GM23338 (cell line): ENCODE results near the gene BRICD5. TPM values are rescaled to one million over a fixed set of nuclear protein-coding genes. Genes with fewer than 3 reads are reported as not detected.

Experiments
- ATAC-seq: fragments of 200-7000 bp; cut with Tn5 transposase; 3 replicates; pipeline ENCODE4 v1.9.1; 2020
- DNase-seq: peaks from one replicate; pipeline ENCODE4 v3.0.0-alpha.2; 2015; ENCODE audit warnings: low spot score
- H2AFZ ChIP-seq: fragments of 200-600 bp; sonication (generic); 2 replicates; pipeline ENCODE4 v1.8.0; 2016; ENCODE audit warnings: antibody characterized with exemption, mild to moderate bottlenecking, moderate library complexity
- H3F3A ChIP-seq: fragments of 200-600 bp; sonication (generic); replicated peaks from 2 replicates; pipeline ENCODE4 v1.8.0; 2017; ENCODE audit warnings: antibody characterized with exemption, mixed run types, low read depth
- H3K27ac ChIP-seq: fragments of 200-600 bp; sonication (generic); 2 replicates; pipeline ENCODE4 v1.6.1; 2016; ENCODE audit warnings: low read depth
- H3K27me3 ChIP-seq: fragments of 200-600 bp; sonication (generic); 2 replicates; pipeline ENCODE4 v1.8.0; 2016; ENCODE audit warnings: mild to moderate bottlenecking, mixed run types, moderate library complexity; ENCODE audit not compliant: insufficient read depth
- H3K36me3 ChIP-seq: fragments of 200-600 bp; sonication (generic); 2 replicates; pipeline ENCODE4 v1.8.0; 2016; ENCODE audit warnings: mild to moderate bottlenecking; ENCODE audit not compliant: insufficient read depth
- H3K4me1 ChIP-seq: fragments of 200-600 bp; sonication (generic); 2 replicates; pipeline ENCODE4 v1.8.0; 2016; ENCODE audit warnings: mild to moderate bottlenecking, moderate library complexity; ENCODE audit not compliant: insufficient read depth
- H3K4me2 ChIP-seq: fragments of 200-600 bp; sonication (generic); 2 replicates; pipeline ENCODE4 v1.7.1; 2017; ENCODE audit warnings: mixed run types
- H3K4me3 ChIP-seq: fragments of 200-600 bp; sonication (generic); 2 replicates; pipeline ENCODE4 v1.6.1; 2016; ENCODE audit warnings: mixed run types
- H3K79me2 ChIP-seq: fragments of 200-600 bp; sonication (generic); replicated peaks from 2 replicates; pipeline ENCODE4 v1.8.0; 2017; ENCODE audit warnings: mild to moderate bottlenecking; ENCODE audit not compliant: insufficient read depth
- H3K9me2 ChIP-seq: fragments of 200-600 bp; sonication (generic); 2 replicates; pipeline ENCODE4 v1.8.0; 2017; ENCODE audit not compliant: insufficient read depth
- H4K20me1 ChIP-seq: fragments of 200-600 bp; sonication (generic); replicated peaks from 2 replicates; pipeline ENCODE4 v1.8.0; 2017; ENCODE audit warnings: mild to moderate bottlenecking; ENCODE audit not compliant: insufficient read depth
- H3K27ac Mint-ChIP-seq: 2 replicates; pipeline ENCODE4 v1.8.0; 2020; ENCODE audit warnings: inconsistent platforms, mild to moderate bottlenecking, moderate library complexity, mixed read lengths
- H3K27me3 Mint-ChIP-seq: 3 replicates; pipeline ENCODE4 v1.8.0; 2022; ENCODE audit warnings: low read depth, mild to moderate bottlenecking, moderate library complexity, mixed read lengths, inconsistent platforms; ENCODE audit not compliant: insufficient read depth, poor library complexity
- H3K36me3 Mint-ChIP-seq: 3 replicates; pipeline ENCODE4 v1.8.0; 2021; ENCODE audit warnings: low read depth, mild to moderate bottlenecking, inconsistent platforms, moderate library complexity, mixed read lengths
- H3K4me1 Mint-ChIP-seq: 3 replicates; pipeline ENCODE4 v1.8.0; 2020; ENCODE audit warnings: mild to moderate bottlenecking, inconsistent platforms, mixed read lengths
- H3K4me3 Mint-ChIP-seq: 3 replicates; pipeline ENCODE4 v1.8.0; 2021; ENCODE audit warnings: moderate library complexity, mild to moderate bottlenecking, inconsistent platforms, mixed read lengths
- H3K9me3 Mint-ChIP-seq: 3 replicates; pipeline ENCODE4 v1.8.0; 2020; ENCODE audit warnings: moderate library complexity, mild to moderate bottlenecking, inconsistent platforms, mixed read lengths
- CREB1 ChIP-seq: fragments of 250-450 bp; sonication (Bioruptor Pico); IDR thresholded peaks from 2 replicates; pipeline ENCODE4 v1.5.0; 2020; ENCODE audit warnings: low read depth, mild to moderate bottlenecking, moderate library complexity
- CTCF ChIP-seq, 2 experiments: fragments of 200-600 bp in 1 of 2; sonication (generic) in 1 of 2; conservative IDR thresholded peaks; 2 replicates each; pipeline versions ENCODE4 v1.5.1 to v1.6.1; 2016 to 2017; ENCODE audit warnings: antibody characterized with exemption in 2 of 2, low read depth in 2 of 2, mild to moderate bottlenecking in 2 of 2, moderate library complexity in 1 of 2
- ETS1 ChIP-seq: IDR thresholded peaks from 2 replicates; pipeline ENCODE4 v1.6.1; 2016; ENCODE audit warnings: antibody characterized with exemption
- EZH2 ChIP-seq: fragments of 200-600 bp; sonication (generic); IDR thresholded peaks from one replicate; pipeline ENCODE4 v1.8.0; 2017; ENCODE audit warnings: antibody characterized with exemption, mild to moderate bottlenecking, low read depth; ENCODE audit not compliant: unreplicated experiment
- EZH2phosphoT487 ChIP-seq: fragments of 200-600 bp; sonication (generic); IDR thresholded peaks from one replicate; pipeline ENCODE4 v1.8.1; 2018; ENCODE audit warnings: antibody characterized with exemption; ENCODE audit not compliant: unreplicated experiment
- JUNB ChIP-seq: IDR thresholded peaks from one replicate; pipeline ENCODE4 v1.6.1; 2016; ENCODE audit warnings: antibody characterized with exemption; ENCODE audit not compliant: unreplicated experiment
- NANOG ChIP-seq: IDR thresholded peaks from 2 replicates; pipeline ENCODE4 v1.6.1; 2016; ENCODE audit warnings: antibody characterized with exemption, borderline replicate concordance
- POLR2AphosphoS5 ChIP-seq: IDR thresholded peaks from 2 replicates; pipeline ENCODE4 v1.6.1; 2016; ENCODE audit warnings: antibody characterized with exemption, low read depth
- REST ChIP-seq: IDR thresholded peaks from one replicate; pipeline ENCODE4 v1.6.1; 2018; ENCODE audit warnings: antibody characterized with exemption; ENCODE audit not compliant: unreplicated experiment
- STAT1 ChIP-seq: IDR thresholded peaks from one replicate; pipeline ENCODE4 v1.6.1; 2016; ENCODE audit warnings: antibody characterized with exemption; ENCODE audit not compliant: unreplicated experiment
- ZNF114 ChIP-seq: fragments of 250-450 bp; sonication (Bioruptor Pico); IDR thresholded peaks from 2 replicates; pipeline ENCODE4 v1.5.0; 2020; ENCODE audit warnings: mild to moderate bottlenecking, moderate library complexity
- ZNF331 ChIP-seq: fragments of 250-450 bp; sonication (Bioruptor Pico); IDR thresholded peaks from 2 replicates; pipeline ENCODE4 v1.5.0; 2020; ENCODE audit warnings: low read depth, mild to moderate bottlenecking, moderate library complexity
- ZNF462 ChIP-seq: fragments of 250-450 bp; sonication (Bioruptor Pico); IDR thresholded peaks from 2 replicates; pipeline ENCODE4 v1.5.0; 2020; ENCODE audit warnings: mild to moderate bottlenecking, moderate library complexity
- polyA plus RNA-seq: library from polyadenylated mRNA; unstranded; fragments of >200 nt; fragmentation: Nextera tagmentation; extraction: Ambion mirVana; gene quantifications from 2 replicates; pipeline ENCODE4 v1.2.1, GENCODE V29; 2016
- total RNA-seq: library from RNA; depleted of rRNA; stranded (reverse); fragments of >200 nt; shearing (Covaris generic); gene quantifications from 2 replicates; pipeline ENCODE4 v1.2.3, GENCODE V29; 2014

The BRICD5 gene
- total and polyA plus RNA-seq, 2 experiments from 2014 or later = 5.3 to 6.3 TPM

DNA sequence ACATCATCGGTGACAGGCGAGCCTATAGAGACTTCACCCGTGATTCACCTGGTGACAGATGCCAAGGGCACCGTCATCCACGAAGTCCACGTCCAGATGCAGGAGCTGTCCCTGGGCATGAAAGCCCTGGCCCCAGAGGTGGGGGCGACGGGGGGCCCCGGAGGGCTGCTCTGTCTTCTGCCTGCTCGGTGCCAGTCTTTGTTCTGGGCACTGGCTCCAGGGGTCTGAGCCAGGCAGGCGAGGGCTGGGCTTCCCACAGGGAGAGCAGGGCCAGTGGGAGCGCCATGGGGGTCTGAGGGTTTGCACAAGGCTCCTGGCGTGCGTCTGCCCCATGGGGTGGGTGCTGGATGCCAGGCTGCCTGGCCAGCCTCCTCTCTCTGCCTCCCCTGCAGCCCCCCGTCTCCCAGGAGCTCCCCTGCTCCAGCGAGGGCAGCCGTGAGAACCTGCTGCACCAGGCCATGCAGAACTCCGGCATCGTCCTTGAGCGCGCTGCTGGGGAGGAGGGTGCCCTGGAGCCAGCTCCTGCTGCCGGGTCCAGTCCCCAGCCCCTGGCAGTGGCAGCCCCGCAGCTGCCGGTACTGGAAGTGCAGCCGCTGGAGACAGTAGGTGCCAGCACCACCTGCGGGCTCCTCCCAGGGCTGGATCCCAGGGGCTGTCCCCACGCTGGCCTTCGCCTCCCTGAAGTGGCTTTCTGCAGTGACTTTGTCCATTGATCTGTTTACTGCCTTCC, 22.5 kb upstream of the BRICD5 start:
- H3K27me3 ChIP-seq = peaks cover 18% of the 10 kb centered on the region
- no peaks in the 10 kb centered on the region for H3K79me2 ChIP-seq
- H3K27ac ChIP-seq = no peak overlapping the region
- H3F3A ChIP-seq = no peaks in the 10 kb centered on the region
- H3K27ac Mint-ChIP-seq = no peak overlapping the region
- no peak overlapping the region for H3K4me2 ChIP-seq
- 0 out of 2 replicates have a peak, but pooled peaks cover 5% of the 10 kb centered on the region for H3K36me3 ChIP-seq
- H3K27me3 Mint-ChIP-seq = peaks cover 23% of the 10 kb centered on the region
- H3K36me3 Mint-ChIP-seq = peaks cover 9% of the 10 kb centered on the region; the same call in 2 of the 3 replicates
- no peaks in the 10 kb centered on the region for H3K4me1 Mint-ChIP-seq
- H4K20me1 ChIP-seq = no peaks in the 10 kb centered on the region; the same call in 1 of the 2 replicates
- no peaks in the 10 kb centered on the region for H3K9me2 ChIP-seq
- ATAC-seq (no peak), DNase-seq (no peak)
- no peak for TF ChIP-seq STAT1
- TF ChIP-seq POLR2AphosphoS5 = no peak
- no peak for TF ChIP-seq REST
- no peak for TF ChIP-seq CREB1 (CRISPR knock-in tag)
- TF ChIP-seq ZNF462 (CRISPR knock-in tag) = no peak
- no peak for TF ChIP-seq CTCF (conservative IDR thresholded peaks at IDR 0.05; ENCODE audit: low read depth in 2 of 2)
- no peak for TF ChIP-seq ZNF331 (CRISPR knock-in tag)
- no peak for TF ChIP-seq ETS1
- TF ChIP-seq EZH2 = no peak
- no peak for TF ChIP-seq EZH2phosphoT487
- TF ChIP-seq JUNB = no peak
- no peak for TF ChIP-seq NANOG
- no peak for TF ChIP-seq ZNF114 (CRISPR knock-in tag)
- H3K4me3 ChIP-seq = no peak overlapping the region
- no peaks in the 10 kb centered on the region for H3K4me1 ChIP-seq
- no peak overlapping the region for H2AFZ ChIP-seq
- no peaks in the 10 kb centered on the region for H3K9me3 Mint-ChIP-seq
- H3K4me3 Mint-ChIP-seq = no peak overlapping the region
